HG03108 (cell line): ENCODE results near the gene MRTO4.
"Not testable (repeated sequence)": the region's sequence is repeated elsewhere in the genome, so short reads cannot be mapped to it uniquely, and the experiment has no call there.

Source experiments
- ATAC-seq: cut with Tn5 transposase; IDR thresholded peaks from one replicate; pipeline ENCODE4 v1.9.1; 2021; ENCODE audit warnings: moderate library complexity; ENCODE audit not compliant: unreplicated experiment

MRTO4 gene

DNA sequence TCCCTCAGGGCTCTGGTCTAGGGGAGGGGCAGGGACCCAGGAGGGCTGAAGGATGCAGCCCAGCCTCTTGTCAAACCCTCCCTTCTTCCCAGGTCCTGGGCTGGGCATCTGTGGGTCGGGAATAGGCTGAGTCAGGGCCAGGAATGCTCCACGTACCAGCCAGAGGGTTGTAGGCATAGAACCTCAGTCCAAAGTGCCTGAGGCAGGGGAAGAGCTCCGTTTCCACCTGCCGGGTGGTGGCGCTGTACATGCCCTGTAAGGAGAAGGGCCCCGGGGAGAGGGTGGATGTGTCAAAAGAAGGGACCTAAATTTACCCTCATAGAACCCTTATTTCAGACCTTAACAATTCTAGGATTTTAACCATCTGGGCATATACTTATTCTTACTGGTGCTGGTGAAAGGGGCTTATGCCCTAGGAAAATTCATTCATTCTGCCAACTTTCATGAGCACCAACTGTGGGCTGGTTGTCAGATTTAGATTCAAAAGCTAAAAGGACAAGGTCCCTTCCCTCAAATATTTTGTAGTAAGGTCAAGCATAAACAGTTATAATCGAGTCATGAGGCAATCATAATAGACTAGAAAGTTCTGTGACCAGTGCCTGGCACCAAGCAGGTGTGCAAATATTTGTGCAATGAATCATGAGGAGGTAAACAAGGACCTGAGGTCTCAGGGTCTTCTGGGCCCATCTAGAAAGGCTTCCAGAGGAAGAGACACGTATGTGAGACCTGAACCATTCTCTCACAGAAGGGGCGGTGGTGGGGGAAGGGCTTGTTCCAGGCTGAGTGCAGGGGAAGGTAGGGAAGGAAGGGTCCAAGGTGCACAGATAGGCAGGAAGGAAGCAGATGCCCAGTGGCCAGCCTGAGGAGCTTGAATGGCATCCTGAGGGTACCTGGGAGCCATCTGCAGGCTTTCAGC, 18.1 kb downstream of the MRTO4 start:
- ATAC-seq, result not testable (repeated sequence)

DNA sequence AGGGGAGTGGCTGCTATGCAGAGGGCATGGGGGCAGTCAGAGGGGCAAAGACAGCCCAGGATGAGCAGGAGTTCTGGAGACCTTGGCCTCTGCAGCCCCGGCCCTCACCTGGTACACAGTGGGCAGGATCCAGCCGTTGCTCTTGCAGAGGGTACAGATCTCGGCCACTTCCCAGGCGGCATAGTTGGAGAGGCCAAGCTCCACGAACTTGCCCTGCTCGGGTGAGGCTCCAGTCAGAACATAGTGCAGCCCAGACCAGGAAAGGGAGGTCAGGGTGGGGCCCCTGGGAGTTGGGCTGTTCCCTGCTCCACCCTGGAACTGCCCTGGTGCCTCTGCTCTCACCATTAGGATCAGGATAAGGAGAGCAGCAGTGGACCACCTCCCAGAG, 18.7 kb downstream of the MRTO4 start:
- not testable (repeated sequence) for ATAC-seq

DNA sequence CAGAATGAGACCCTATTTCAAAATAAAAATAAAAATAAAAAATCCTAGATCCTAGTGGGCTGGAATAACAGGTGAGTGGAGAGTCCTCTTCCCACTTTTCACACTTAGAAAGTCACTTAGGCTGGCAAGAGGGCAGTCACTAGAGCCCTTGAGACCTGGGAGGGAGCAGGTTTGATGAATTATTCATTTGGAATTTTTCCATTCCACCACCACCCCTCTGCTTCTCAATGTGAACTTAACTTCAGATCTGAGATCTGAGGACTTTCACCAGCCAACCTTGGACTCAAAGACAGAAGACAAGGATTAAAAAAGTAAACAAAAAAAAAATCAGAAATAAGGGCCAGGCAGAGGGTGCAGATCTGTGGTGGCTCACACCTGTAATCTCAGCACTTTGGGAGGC, 20.5 kb downstream of the MRTO4 start:
- no peak for ATAC-seq

DNA sequence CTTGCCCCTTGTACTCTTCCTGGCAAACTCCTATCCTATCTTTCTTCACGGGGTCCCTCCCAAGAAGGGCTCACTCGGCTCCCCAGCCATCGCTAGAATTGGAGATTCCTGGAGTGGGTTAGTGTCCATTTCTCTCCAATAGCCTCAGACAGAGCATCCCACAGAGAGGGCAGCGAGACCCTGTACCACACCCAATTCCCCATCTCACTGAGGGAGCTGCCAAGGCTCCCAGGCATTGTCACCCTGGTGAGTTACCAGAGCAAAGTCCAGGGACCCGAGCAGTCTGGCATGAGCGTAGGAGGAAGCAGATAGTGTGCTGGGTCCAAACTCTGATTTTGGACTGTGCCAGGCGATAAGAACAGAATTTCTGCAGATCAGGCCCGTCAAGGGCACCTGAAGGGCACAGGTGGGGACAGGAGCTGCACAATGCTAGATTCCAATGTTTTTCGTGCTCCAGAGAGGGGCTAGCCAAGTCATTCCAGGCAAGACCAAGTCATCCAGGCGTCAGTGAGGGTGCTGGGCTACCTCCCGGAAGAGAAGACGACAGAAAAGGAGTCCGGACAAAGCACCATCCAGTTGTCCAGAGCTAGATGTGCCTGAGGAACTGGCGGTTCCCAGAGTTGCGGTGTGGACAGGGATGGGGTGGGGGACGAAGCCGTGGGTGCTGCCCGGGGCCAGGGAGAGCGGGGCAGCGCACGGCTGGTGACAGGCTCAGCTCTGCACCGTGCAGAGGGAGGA, 21.7 kb downstream of the MRTO4 start:
- ATAC-seq, result no peak

GRCh38 chr1:19273844-19274531, 22.4 kb downstream of the MRTO4 start:
- not testable (repeated sequence) for ATAC-seq

DNA sequence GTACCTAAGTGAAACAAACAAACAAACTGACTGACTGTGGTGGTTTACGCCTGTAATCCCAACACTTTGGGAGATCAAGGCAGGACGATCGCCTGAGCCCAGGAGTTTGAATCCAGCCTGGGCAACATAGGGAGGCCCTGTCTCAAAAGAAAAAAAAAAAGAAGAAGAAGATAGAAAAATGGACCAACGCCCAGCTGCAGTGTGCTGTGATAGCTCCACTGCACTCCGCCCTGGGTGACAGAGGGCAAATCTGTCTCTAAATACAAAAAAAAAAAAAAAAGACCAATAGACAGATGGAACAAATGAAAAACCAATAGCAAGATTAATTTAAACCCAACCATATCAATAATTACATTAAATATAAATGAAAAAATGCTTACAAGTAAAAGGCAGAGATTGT, 23.0 kb downstream of the MRTO4 start:
- no peak for ATAC-seq

DNA sequence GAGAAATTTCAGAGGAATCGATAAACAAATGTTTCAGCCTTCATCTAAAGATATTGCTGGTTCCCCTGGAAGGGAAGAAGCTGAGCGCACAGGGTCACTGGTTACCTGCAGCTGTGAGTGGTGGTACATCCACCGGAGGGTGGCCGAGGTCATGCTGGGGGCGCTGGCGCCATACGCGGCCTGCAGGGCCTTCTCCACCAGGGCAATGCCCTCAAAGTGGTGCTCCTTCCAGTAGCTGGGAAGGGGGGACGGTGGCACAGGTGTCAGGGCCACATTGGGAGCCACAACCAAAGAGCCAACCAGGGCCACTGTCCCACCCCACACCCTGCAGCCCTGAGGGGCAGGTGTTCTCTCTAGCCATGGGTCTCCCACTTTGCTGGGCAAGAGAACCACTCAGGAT, 32.3 kb downstream of the MRTO4 start:
- ATAC-seq, result no peak

- ATAC-seq, result no peak
Observed at GRCh38 chr1:19284881-19285280, 33.3 kb downstream of the MRTO4 start.

GRCh38 chr1:19285366-19285765, 33.8 kb downstream of the MRTO4 start:
- not testable (repeated sequence) for ATAC-seq

DNA sequence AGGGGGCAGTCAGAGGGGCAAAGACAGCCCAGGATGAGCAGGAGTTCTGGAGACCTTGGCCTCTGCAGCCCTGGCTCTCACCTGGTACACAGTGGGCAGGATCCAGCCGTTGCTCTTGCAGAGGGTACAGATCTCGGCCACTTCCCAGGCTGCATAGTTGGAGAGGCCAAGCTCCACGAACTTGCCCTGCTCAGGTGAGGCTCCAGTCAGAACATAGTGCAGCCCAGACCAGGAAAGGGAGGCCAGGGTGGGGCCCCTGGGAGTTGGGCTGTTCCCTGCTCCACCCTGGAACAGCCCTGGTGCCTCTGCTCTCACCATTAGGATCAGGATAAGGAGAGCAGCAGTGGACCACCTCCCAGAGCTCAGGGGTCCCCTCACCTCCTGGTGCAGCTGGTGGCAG, 34.2 kb downstream of the MRTO4 start:
- ATAC-seq, result not testable (repeated sequence)

- no peak for ATAC-seq
Observed at GRCh38 chr1:19287436-19288185, 36.0 kb downstream of the MRTO4 start.

GRCh38 chr1:19288324-19289241, 37.0 kb downstream of the MRTO4 start, which contains the start of gene AKR7A3:
AKR7A3 (minus strand) TSS chr1:19288770; CDS start chr1:19288709, 61 bp downstream.
- not testable (repeated sequence) for ATAC-seq

DNA sequence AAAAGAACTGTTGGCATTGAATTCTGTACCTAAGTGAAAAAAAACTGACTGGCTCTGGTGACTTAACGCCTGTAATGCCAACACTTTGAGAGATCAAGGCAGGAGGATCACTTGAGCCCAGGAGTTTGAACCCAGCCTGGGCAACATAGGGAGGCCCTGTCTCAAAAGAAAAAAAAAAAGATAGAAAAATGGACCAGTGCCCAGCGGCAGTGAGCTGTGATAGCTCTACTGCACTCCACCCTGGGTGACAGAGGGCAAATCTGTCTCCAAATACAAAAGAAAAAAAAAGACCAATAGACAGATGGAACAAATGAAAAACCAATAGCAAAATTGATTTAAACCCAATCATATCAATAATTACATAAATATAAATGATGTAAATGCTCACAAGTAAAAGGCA, 37.6 kb downstream of the MRTO4 start:
- ATAC-seq, result no peak

DNA sequence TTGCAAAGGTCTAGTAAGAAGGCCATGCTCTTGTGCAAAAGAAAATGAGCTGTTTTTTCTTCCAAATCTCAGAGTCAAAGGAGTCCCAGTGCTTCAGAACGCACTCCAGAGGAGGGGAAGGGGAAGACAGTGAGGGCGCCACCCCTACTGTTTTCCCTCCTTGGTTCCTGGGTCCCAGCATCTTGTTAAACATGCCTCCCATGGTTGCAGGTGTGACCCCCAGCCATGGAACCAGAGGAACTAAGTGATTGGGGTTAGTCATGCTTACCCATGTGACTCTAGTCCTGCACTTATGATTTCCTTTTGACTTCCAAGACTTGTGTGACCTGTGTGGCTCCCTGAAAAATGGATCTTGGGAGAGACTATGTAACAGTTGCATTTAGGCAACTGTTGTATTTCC, 43.0 kb downstream of the MRTO4 start:
- no peak for ATAC-seq

GRCh38 chr1:19300211-19300610, 48.6 kb downstream of the MRTO4 start:
- no peak for ATAC-seq

GRCh38 chr1:19304081-19304480, 52.5 kb downstream of the MRTO4 start:
- not testable (repeated sequence) for ATAC-seq

DNA sequence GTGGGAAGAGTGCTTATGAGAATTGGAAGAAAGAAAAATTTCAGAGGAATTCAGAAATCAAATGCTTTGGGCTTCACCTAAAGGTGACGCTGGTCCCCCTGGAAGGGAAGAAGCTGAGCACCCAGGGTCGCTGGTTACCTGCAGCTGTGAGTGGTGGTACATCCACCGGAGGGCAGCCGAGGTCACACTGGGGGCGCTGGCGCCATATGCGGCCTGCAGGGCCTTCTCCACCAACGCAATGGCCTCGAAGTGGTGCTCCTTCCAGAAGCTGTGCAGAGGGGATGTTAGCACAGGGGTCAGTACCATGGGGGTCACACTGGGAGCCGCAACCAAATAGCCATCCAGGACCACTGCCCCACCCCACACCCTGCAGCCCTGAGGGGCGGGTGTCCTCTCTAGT, 54.3 kb downstream of the MRTO4 start:
- no peak for ATAC-seq

- ATAC-seq, result no peak
Observed at GRCh38 chr1:19306941-19307340, 55.3 kb downstream of the MRTO4 start.

GRCh38 chr1:19307794-19308508, 56.3 kb downstream of the MRTO4 start:
- no peak for ATAC-seq
